RCC 7860 (cell line): ENCODE data around the gene STYXL1.
"Not testable (repeated sequence)": the region's sequence is repeated elsewhere in the genome, so short reads cannot be mapped to it uniquely, and the experiment has no call there.

Experiments
- DNase-seq: peaks from one replicate; pipeline ENCODE4 v3.0.0-alpha.2; 2015; ENCODE audit warnings: low spot score
- FAIRE-seq: peaks from 2 replicates; lab custom pipeline; 2012; peaks lifted over from hg19 to GRCh38; lab: Jason Lieb, UNC

The STYXL1 gene, protein sequence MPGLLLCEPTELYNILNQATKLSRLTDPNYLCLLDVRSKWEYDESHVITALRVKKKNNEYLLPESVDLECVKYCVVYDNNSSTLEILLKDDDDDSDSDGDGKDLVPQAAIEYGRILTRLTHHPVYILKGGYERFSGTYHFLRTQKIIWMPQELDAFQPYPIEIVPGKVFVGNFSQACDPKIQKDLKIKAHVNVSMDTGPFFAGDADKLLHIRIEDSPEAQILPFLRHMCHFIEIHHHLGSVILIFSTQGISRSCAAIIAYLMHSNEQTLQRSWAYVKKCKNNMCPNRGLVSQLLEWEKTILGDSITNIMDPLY

DNA sequence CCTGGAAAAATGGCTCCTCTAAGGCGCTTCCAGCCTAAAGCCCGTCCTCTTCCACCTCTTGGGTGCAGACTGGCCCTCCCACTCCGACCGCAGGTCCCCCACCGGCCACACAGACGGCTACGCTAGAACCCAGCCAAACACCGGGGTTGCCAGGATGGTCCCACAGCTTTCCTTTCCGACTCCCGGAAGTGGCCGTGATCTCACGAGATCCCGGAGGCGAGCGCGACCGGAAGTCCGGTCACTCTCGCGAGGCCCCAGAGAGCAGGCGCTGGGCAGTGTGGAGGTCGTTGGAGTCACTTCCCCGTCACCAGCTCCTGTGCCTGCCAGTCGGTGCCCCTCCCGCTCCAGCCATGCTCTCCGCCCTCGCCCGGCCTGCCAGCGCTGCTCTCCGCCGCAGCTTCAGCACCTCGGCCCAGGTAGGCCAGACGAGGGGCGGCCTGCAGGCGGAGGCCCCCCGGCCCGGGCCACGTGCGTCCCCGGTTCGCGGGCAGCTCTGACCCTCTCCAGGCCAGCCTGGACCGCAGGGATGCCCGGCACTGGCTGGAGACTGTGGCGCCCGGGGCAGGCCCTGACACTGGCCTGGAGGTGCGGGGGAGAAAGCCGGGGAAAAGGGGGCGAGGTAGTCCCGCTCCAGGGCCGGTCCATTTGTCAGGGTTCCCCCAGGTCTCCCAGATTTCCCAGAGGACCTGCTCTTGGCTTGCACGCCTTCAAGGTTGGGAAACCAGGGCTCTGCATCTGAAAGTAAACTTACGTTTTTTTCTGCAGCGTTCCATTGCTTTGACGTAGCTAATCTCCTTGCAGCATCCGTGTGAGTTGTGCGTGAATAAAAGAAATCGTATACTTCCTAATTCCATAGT is at the start of gene STYXL1, which contains the start of gene MDH2:
Gene STYXL1, minus strand, starts transcription at position 190 of the 857 bp plus-strand sequence. CDS start 17,477 bp downstream, outside the sequence.
Gene MDH2, plus strand, starts transcription at position 296 of the 857 bp plus-strand sequence. Its CDS starts 55 bp downstream, at position 351.
- peak; percentile 70 for FAIRE-seq
- DNase-seq, result peak; percentile 97

DNA sequence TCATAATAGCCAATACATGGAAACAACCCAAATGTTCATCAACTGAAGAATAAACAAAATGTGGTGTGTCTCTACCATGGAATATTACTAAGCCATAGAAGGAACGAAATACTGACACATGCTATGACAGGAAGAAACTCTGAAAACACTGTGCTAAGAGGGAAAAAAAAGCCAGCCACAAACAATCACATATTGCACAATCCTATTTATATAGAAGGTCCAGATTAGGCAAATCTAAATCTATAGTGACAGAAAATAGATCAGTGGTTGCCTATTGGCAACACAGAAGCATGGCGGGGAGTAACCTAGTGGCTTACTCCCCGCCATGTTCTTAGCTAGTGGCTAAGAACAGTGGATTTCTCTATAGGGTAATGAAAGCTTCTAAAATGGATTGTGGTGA is 48.1 kb upstream of the STYXL1 start:
- FAIRE-seq, result no peak

DNA sequence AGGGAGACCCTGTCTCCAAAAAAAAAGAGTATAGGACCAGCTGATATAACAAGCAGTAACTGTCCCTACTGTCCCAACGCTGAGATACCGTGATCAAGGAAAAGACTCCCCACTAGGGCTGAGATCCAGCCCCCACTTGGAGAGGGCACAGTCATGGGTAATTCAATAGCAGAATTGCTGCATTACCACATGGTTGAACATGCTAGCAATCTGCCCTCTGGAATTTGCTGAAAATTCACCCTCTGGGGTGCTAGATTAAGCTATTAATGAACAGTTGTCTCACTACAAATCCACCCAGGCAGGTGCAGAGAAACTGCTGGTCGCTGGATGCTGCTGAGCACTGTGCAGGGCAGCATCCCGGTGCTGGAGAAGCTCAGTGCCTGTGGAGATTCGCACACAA is 46.5 kb upstream of the STYXL1 start:
- not testable (repeated sequence) for FAIRE-seq, DNase-seq

More for the DNA sequence above, 48.1 kb upstream of the STYXL1 start:
- no peak for DNase-seq

DNA sequence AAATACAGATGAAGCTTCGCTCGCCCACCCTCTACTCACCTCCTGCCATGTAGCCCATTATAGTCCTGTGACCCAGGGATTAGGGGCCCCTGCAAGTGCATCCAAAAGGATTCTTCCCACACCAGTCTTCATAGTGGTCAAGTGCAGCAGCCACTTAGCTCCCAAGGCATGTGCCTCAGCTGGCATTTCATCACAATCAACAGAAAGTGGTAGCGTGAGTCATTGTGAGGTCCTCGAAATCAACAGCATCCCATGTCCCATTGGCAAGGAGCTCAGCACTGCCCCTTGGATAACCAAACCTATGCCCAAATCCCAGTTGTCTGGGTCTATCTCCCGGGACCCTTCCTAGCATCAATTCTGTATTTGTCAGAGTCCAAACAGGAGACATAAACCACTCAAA is 45.7 kb upstream of the STYXL1 start:
- not testable (repeated sequence) for FAIRE-seq, DNase-seq

DNA sequence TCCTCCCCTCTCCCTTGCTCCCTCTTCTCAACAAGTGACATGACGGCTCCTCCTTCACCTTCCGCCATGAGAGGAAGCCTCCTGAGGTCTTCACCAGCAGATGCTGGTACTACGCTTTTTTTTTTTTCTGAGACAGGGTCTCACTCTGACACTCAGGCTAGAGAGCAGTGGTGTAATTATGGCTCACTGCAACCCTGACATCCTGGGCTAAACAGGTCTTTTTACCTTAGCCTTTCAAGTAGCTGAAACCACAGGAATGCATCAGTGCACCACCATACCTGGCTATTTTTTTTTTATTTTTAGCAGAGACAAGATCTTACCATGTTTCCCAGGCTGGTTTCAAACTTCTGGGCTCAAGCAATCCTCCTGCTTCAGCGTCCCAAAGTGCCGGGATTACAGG is 43.7 kb upstream of the STYXL1 start:
- no peak for FAIRE-seq
- no peak for DNase-seq

GRCh38 chr7:76089865-76090475 is 42.2 kb upstream of the STYXL1 start:
- DNase-seq, result peak; percentile 92
- peak; percentile 91 for FAIRE-seq

GRCh38 chr7:76087362-76087791 is 39.6 kb upstream of the STYXL1 start:
- FAIRE-seq, result peak; percentile 91
- DNase-seq, result peak; percentile 97

DNA sequence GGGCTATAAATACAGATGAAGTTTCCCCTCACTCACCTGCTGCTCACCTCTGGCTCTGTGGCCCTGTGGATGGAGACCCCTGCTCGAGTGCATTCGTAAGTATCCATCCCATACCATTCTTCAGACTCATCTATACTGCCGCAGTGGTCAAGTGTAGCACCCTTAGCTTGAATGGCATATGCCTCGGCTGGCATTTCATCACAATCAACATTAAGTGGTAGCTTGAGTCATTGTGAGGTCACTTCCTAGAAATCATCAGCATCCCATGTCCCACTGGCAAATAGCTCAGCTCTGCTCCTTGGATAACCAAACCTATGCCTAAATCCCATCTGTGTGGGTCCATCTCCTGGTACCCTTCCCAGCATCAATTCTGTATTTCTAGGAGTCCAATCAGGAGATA is 38.3 kb upstream of the STYXL1 start:
- DNase-seq (peak; percentile 54), FAIRE-seq (no peak)

GRCh38 chr7:76084115-76084514 is 36.3 kb upstream of the STYXL1 start:
- DNase-seq, FAIRE-seq: not testable (repeated sequence)

- FAIRE-seq, result no peak
- no peak for DNase-seq
Measured at GRCh38 chr7:76080204-76080603, 32.4 kb upstream of the STYXL1 start.

DNA sequence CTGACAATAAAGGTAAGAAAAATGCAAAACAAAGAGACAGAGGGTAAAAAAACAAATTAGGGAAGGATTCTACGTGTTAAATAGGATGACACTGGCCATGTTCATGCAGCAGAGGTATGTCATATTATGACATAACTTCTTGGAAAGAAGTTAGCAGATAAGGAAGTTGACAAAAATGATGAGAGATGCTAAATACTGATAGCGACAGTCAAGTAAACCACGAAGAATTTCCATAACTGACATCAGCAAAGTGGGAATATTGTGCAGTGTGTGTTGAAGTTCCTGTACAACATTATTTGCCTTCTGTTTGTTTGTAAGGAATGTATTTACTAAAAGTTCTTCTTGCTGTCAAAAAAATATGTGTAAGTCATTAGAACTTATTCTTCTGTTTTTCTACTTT is 29.6 kb upstream of the STYXL1 start:
- FAIRE-seq, result no peak
- DNase-seq, result peak; percentile 27

DNA sequence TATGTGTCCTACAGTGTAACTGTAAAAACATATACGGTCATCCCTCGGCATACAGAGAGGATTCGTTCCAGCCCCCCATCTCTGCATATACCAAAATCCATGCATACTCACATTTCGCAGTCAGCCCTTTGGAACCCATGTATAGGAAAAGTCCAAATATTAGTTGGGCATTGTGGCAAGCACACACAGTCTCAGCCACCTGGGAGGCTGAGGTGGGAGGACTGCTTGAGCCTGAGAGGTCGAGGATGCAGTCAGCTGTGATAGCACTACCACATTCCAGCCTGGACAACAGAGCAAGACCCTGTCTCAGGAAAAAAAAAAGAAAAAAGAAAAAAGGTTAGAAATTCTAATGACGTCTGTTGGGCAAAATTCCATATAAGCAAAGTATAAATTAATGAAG is 29.2 kb upstream of the STYXL1 start:
- FAIRE-seq, result no peak
- no peak for DNase-seq

- no peak for DNase-seq
- no peak for FAIRE-seq
Measured at GRCh38 chr7:76074972-76075370, 27.2 kb upstream of the STYXL1 start.

DNA sequence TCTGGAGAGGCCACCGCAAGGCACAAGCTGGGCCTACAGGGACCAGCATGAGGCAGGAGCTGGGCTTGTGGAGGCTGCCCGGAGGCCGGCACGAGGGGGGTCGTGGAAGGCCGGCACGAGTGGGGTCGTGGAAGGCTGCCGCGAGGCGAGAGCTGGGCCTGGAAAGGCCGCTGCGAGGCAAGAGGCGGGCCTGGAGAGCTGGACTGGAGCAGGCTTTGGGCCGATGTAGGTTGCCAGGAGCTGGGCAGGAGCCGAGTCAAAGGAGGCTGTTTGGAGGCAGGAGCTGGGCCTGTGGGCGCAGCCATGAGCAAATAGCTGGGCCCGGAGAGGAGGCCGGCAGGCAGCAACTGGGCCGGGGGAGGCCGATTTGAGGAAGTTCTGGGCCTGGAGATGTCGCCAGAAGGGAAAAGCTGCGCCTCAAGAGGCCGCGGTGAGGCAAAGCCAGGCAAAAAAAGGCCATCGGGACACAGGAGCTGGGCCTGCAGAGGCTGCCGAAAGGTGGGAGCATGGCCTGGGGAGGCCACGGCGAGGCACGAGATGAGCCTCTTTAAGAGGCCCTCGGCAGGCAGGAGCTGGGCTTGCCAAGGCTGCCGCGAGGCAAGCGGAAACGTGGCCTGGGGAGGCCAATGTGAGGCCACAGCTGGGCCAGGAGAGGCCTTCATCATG is 26.6 kb upstream of the STYXL1 start:
- FAIRE-seq (no peak), DNase-seq (no peak)

DNA sequence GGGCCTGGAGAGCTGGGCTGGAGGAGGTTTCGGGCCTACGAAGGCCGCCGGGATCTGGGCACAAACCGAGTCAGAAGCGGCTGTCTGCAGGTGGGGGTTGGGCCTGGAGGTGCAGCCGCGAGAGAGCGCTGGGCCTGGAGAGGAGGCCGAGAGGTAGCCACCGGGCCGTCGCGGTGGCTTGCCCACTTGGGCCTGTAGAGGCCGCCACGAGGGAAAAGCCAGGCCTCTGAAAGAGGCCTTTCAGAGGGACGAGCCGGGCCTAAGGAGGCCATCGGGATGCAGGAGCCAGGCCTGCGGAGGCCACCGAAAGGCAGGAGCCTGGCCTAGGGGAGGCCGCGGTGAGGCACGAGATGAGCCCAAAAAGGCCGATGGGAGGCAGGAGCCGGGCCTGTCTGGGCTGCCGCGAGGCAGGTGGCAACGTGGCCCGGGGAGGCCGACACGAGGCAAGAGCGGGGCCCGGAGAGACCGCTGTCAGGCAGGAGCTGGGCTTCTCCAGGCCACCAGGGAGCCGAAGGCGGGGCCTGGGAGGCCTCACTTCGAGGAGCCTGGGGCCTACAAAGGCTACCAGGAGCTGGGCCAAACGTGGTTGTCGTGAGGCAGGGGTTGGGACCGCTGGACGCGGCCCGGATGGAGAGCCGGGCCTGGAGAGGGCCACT is 25.7 kb upstream of the STYXL1 start:
- FAIRE-seq (no peak), DNase-seq (no peak)

DNA sequence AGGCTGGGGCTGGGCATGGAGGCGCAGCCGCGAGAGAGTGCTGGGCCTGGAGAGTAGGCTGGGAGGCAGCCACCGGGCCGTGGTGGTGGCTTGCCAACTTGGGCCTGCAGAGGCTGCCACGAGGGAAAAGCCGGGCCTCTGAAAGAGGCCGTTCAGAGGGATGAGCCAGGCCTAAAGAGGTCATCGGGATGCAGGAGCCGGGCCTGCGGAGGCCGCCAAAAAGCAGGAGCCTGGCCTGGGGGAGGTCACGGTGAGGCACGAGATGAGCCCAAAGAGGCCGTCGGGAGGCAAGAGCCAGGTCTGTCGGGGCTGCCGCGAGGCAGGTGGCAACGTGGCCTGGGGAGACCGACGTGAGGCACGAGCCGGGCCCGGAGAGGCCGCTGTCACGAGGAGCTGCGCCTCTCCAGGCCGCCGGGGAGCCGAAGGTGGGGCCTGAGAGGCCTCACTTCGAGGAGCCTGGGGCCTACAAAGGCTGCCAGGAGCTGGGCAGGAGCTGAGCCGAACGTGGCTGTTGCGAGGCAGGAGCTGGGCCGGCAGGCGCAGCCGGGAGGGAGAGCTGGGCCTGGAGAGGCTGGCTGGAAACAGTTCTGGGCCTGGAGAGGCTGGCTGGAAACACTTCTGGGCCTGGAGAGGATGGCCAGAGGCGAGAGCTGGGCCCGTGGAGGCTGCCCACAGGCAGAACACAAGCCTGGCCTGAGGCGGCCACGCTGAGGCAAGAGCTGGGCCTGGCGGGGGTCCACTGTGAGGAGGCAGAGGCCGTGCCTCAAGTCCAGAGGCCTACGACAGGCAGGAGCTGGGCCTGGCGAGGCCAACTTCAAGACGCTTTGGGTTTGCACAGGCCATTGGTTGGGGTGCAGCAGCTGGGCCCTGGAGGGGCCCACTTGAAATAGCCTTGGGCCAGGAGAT is 24.7 kb upstream of the STYXL1 start:
- no peak for FAIRE-seq
- DNase-seq, result no peak

DNA sequence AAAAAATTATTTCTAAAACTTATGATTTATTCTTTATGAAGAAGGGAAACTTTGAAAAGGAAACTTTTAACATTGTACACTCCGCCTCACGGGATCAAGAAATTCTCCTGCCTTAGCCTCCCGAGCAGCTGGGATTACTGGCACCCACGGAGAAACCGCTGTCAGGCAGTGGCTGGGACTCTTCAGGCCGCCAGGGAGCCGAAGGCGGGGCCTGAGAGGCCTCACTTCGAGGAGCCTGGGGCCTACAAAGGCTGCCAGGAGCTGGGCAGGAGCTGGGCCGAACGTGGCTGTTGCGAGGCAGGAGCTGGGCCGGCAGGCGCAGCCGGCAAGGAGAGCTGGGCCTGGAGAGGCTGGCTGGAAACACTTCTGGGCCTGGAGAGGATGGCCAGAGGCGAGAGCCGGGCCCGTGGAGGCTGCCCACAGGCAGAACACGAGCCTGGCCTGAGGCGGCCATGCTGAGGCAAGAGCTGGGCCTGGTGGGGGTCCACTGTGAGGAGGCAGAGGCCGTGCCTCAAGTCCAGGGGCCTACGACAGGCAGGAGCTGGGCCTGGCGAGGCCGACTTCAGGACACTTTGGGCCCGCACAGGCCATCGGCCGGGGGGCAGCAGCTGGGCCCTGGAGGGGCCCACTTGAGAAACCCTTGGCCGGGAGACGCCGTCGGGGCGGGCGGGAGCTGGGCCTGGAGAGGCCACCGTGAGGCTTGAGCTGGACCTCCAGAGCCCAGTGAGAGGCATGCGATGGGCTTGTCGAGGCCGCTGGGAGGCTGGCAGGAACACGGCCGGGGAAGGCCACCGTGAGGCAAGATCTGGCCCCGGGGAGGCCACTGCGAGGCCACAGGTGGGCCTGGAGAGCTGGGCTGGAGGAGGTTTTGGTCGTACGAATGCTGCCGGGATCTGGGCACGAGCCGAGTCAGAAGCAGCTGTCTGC is 23.8 kb upstream of the STYXL1 start:
- no peak for FAIRE-seq
- DNase-seq, result no peak

DNA sequence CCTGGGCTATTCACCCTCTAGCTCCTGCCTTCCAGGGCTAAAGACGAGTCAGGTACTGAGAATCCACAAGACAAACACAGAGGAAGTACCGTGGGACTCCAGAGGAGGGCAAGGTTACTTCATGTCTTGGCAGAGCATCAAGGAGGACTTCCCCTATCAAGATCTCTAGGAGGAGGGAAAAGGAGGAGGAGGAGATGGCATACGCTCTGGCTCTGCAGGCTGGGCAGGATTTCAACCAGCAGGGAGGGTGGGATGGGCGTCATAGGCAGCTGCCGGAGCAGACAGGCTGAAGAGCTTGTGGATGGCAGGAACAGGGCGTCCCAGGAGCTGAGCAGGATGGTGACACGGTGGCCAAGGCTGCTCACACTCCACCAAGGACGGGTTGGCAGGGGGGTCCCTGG is 21.4 kb upstream of the STYXL1 start:
- FAIRE-seq, result peak; percentile 89
- peak; percentile 97 for DNase-seq
